ENCODE data around the gene LRRK1. TPM values are rescaled to one million over a fixed set of nuclear protein-coding genes. Genes with fewer than 3 reads are reported as not detected.

LRRK1 gene
- polyA plus RNA-seq, 1 experiment, result 16.9 TPM

GRCh38 chr15:101054116-101054515 lies 135.0 kb downstream of the LRRK1 start:
- TF ChIP-seq CTCF (IDR thresholded peaks at IDR 0.05; ENCODE audit: insufficient read depth, low read depth, low read length), result no peak
- no peak for DNase-seq (ENCODE audit: low read depth)
- ChIA-PET POLR2A (no interaction called here), CTCF (no interaction called here)
- Histone ChIP-seq H3K27me3 (ENCODE audit: control insufficient read depth, insufficient read depth, low read length) (no peaks in the 10 kb centered on the region), H3K4me3 (ENCODE audit: low read depth, low read length) (no peak overlapping the region), H3K36me3 (ENCODE audit: control insufficient read depth, insufficient read depth, low read length) (peaks cover 36% of the 10 kb centered on the region)

- TF ChIP-seq CTCF (IDR thresholded peaks at IDR 0.05; ENCODE audit: insufficient read depth, low read depth, low read length), result no peak
- POLR2A ChIA-PET, result no interaction called here
- H3K36me3 ChIP-seq (ENCODE audit: control insufficient read depth, insufficient read depth, low read length), result peaks cover 37% of the 10 kb centered on the region
- no peaks in the 10 kb centered on the region for H3K27me3 ChIP-seq (ENCODE audit: control insufficient read depth, insufficient read depth, low read length)
- DNase-seq (ENCODE audit: low read depth), result no peak
- CTCF ChIA-PET, result no interaction called here
- H3K4me3 ChIP-seq (ENCODE audit: low read depth, low read length), result no peak overlapping the region
Observed at GRCh38 chr15:101054991-101055390, 135.8 kb downstream of the LRRK1 start.

GRCh38 chr15:101055411-101055810 lies 136.3 kb downstream of the LRRK1 start:
- CTCF ChIA-PET, result no interaction called here
- POLR2A ChIA-PET, result no interaction called here
- no peak overlapping the region for H3K4me3 ChIP-seq (ENCODE audit: low read depth, low read length)
- no peak for TF ChIP-seq CTCF (IDR thresholded peaks at IDR 0.05; ENCODE audit: insufficient read depth, low read depth, low read length)
- no peak for DNase-seq (ENCODE audit: low read depth)
- H3K27me3 ChIP-seq (ENCODE audit: control insufficient read depth, insufficient read depth, low read length), result no peaks in the 10 kb centered on the region
- H3K36me3 ChIP-seq (ENCODE audit: control insufficient read depth, insufficient read depth, low read length), result peaks cover 37% of the 10 kb centered on the region

- TF ChIP-seq CTCF (IDR thresholded peaks at IDR 0.05; ENCODE audit: insufficient read depth, low read depth, low read length), result no peak
- Histone ChIP-seq H3K36me3 (ENCODE audit: control insufficient read depth, insufficient read depth, low read length) (peaks cover 37% of the 10 kb centered on the region), H3K27me3 (ENCODE audit: control insufficient read depth, insufficient read depth, low read length) (no peaks in the 10 kb centered on the region), H3K4me3 (ENCODE audit: low read depth, low read length) (no peak overlapping the region)
- ChIA-PET CTCF (no interaction called here), POLR2A (no interaction called here)
- DNase-seq (ENCODE audit: low read depth), result no peak
Observed at GRCh38 chr15:101056366-101057334, 137.5 kb downstream of the LRRK1 start.

GRCh38 chr15:101057841-101058407 lies 138.8 kb downstream of the LRRK1 start:
- no peak for DNase-seq (ENCODE audit: low read depth)
- TF ChIP-seq CTCF (IDR thresholded peaks at IDR 0.05; ENCODE audit: insufficient read depth, low read depth, low read length), result no peak
- ChIA-PET POLR2A (no interaction called here), CTCF (no interaction called here)
- Histone ChIP-seq H3K4me3 (ENCODE audit: low read depth, low read length) (no peak overlapping the region), H3K36me3 (ENCODE audit: control insufficient read depth, insufficient read depth, low read length) (peaks cover 30% of the 10 kb centered on the region), H3K27me3 (ENCODE audit: control insufficient read depth, insufficient read depth, low read length) (no peaks in the 10 kb centered on the region)

All from BJ (cell line).